Testis (tissue), 3 donors: ENCODE measurements around the gene SERPINB7. TPM values are rescaled to one million over a fixed set of nuclear protein-coding genes. Genes with fewer than 3 reads are reported as not detected.

Experiments used
- DNase-seq: peaks from one replicate; pipeline ENCODE4 v3.0.0-alpha.2; 2019
- H3K27ac ChIP-seq, 2 donors: fragments of 200-600 bp; sonication (generic); one replicate each; pipeline ENCODE4 v1.5.1; 2019
- H3K27me3 ChIP-seq: fragments of 200-600 bp; sonication (generic); one replicate; pipeline ENCODE4 v1.5.1; 2019
- H3K36me3 ChIP-seq: fragments of 200-600 bp; sonication (generic); one replicate; pipeline ENCODE4 v1.5.1; 2017; ENCODE audit warnings: low read depth; ENCODE audit errors: missing control alignments
- H3K4me1 ChIP-seq: fragments of 200-600 bp; sonication (generic); one replicate; pipeline ENCODE4 v1.5.1; 2019
- H3K4me3 ChIP-seq, 2 donors: fragments of 200-600 bp; sonication (generic); one replicate each; pipeline ENCODE4 v1.5.1; 2017 to 2019
- H3K9me3 ChIP-seq: fragments of 200-600 bp; sonication (generic); one replicate; pipeline ENCODE4 v1.5.1; 2017
- CTCF ChIP-seq, 3 experiments: fragments of 450-650 bp in 2 of 3; fragments of 200-600 bp in 1 of 3; sonication (generic) in 1 of 3; IDR thresholded peaks; one replicate each; pipeline ENCODE4 v1.5.1; 2016 to 2019; ENCODE audit warnings: antibody characterized with exemption in 3 of 3, mild to moderate bottlenecking in 2 of 3, moderate library complexity in 1 of 3
- POLR2A ChIP-seq: fragments of 450-650 bp; IDR thresholded peaks from one replicate; pipeline ENCODE4 v1.6.1; 2017; ENCODE audit warnings: antibody characterized with exemption, mild to moderate bottlenecking, moderate library complexity
- whole genome bisulfite sequencing, 2 donors: methylation state at CpG; one replicate each; pipeline ENCODE4 v1.1.5; 2018; 5-methylcytosine and 5-hydroxymethylcytosine counted together
- intact Hi-C: fragments of 100-400 bp; cut with DNase I; formaldehyde crosslinking; loops from one replicate; pipeline ENCODE4 v1.15.1; 2023; ENCODE audit warnings: low total_unique reads
- polyA plus RNA-seq: library from polyadenylated mRNA; stranded (reverse); fragments of 350-450 nt; fragmentation: Illumina TruSeq; extraction: RNeasy Lipid Tissue Mini Kit (QIAGEN cat#74804); gene quantifications from one replicate; pipeline ENCODE4 v1.2.3, GENCODE V29; 2014; ENCODE audit warnings: low read depth, low replicate concordance; ENCODE audit not compliant: insufficient read depth
- total RNA-seq, 2 donors: library from RNA; depleted of rRNA; stranded (reverse); fragments of >200 nt; gene quantifications; one replicate each; pipeline ENCODE4 v1.2.3, GENCODE V29; 2016

SERPINB7 gene
- total and polyA plus RNA-seq, 3 donors from 2014 or later: 0.16 to 0.25 TPM; not detected in 1

- TF ChIP-seq CTCF (IDR thresholded peaks at IDR 0.05): no peak
- TF ChIP-seq POLR2A: no peak
- no peak for DNase-seq
- Histone ChIP-seq H3K27ac (no peak overlapping the region), H3K4me3 (no peak overlapping the region), H3K27me3 (no peaks in the 10 kb centered on the region), H3K9me3 (no peaks in the 10 kb centered on the region), H3K36me3 (no peaks in the 10 kb centered on the region), H3K4me1 (no peaks in the 10 kb centered on the region)
- 65 to 69% methylated on average over 3 of the region's 3 CpGs for WGBS, 2 donors
- intact Hi-C loops: no loop called here
Measured at GRCh38 chr18:63828120-63828519, 52.9 kb downstream of the SERPINB7 start.

- Histone ChIP-seq H3K4me3 (no peak overlapping the region), H3K27me3 (no peaks in the 10 kb centered on the region), H3K27ac (no peak overlapping the region), H3K36me3 (no peaks in the 10 kb centered on the region), H3K9me3 (no peaks in the 10 kb centered on the region), H3K4me1 (no peaks in the 10 kb centered on the region)
- intact Hi-C loops: no loop called here
- no peak for TF ChIP-seq POLR2A
- TF ChIP-seq CTCF (IDR thresholded peaks at IDR 0.05): no peak
- no peak for DNase-seq
- 45% methylated on average over 1 of the region's 1 CpG for WGBS, 2 donors
Measured at GRCh38 chr18:63828656-63829055, 53.4 kb downstream of the SERPINB7 start.

- no peak for DNase-seq
- Histone ChIP-seq H3K4me1 (no peaks in the 10 kb centered on the region), H3K27me3 (no peaks in the 10 kb centered on the region), H3K36me3 (no peaks in the 10 kb centered on the region), H3K9me3 (no peaks in the 10 kb centered on the region), H3K27ac (no peak overlapping the region), H3K4me3 (no peak overlapping the region)
- no peak for TF ChIP-seq CTCF (IDR thresholded peaks at IDR 0.05)
- TF ChIP-seq POLR2A: no peak
- intact Hi-C loops: no loop called here
Measured at GRCh38 chr18:63829886-63830285, 54.7 kb downstream of the SERPINB7 start.

- 61 to 79% methylated on average over 6 of the region's 6 CpGs for WGBS, 2 donors
- H3K27ac ChIP-seq: no peak overlapping the region
- H3K36me3 ChIP-seq: no peaks in the 10 kb centered on the region
- TF ChIP-seq CTCF (IDR thresholded peaks at IDR 0.05): no peak
- TF ChIP-seq POLR2A: no peak
- no peaks in the 10 kb centered on the region for H3K9me3 ChIP-seq
- H3K4me3 ChIP-seq: no peak overlapping the region
- H3K27me3 ChIP-seq: no peaks in the 10 kb centered on the region
- intact Hi-C loops: no loop called here
- H3K4me1 ChIP-seq: no peaks in the 10 kb centered on the region
- no peak for DNase-seq
Measured at GRCh38 chr18:63831080-63831788, 56.0 kb downstream of the SERPINB7 start.

GRCh38 chr18:63832470-63832869 lies 57.3 kb downstream of the SERPINB7 start:
- WGBS, 2 donors: 85 to 90% methylated on average over 1 of the region's 1 CpG
- no peak for TF ChIP-seq CTCF (IDR thresholded peaks at IDR 0.05)
- TF ChIP-seq POLR2A: no peak
- no peak for DNase-seq
- Histone ChIP-seq H3K27ac (no peak overlapping the region), H3K27me3 (no peaks in the 10 kb centered on the region), H3K36me3 (no peaks in the 10 kb centered on the region), H3K9me3 (no peaks in the 10 kb centered on the region), H3K4me3 (no peak overlapping the region), H3K4me1 (no peaks in the 10 kb centered on the region)
- intact Hi-C loops: no loop called here
